GM12878 (cell line): Measurements from ENCODE around the gene EYS. TPM values are rescaled to one million over a fixed set of nuclear protein-coding genes. Genes with fewer than 3 reads are reported as not detected.

Experiments used
- ATAC-seq: fragments of 200-7000 bp; cut with Tn5 transposase; 3 replicates; pipeline ENCODE4 v1.9.1; 2020; ENCODE audit warnings: mild to moderate bottlenecking, moderate library complexity
- BruUV-seq: library from RNA; stranded (reverse); fragments of 400-500 nt; replicated peaks from 2 replicates; lab custom pipeline; 2021; lab: Mats Ljungman, UMichigan
- CTCF ChIA-PET: fragments of 300-600 bp; sonication (Branson Sonifier 250); formaldehyde crosslinking; extraction: SDS; loops from one replicate; lab custom pipeline; 2021; ENCODE audit warnings: inconsistent platforms; lab: Yijun Ruan, JAX
- POLR2A ChIA-PET: fragments of 350-600 bp; formaldehyde crosslinking; extraction: SDS; loops from one replicate; lab custom pipeline; 2021; ENCODE audit warnings: inconsistent platforms; lab: Charles Lee
- RAD21 ChIA-PET: fragments of 300-600 bp; sonication (Branson Sonifier 250); formaldehyde crosslinking; loops from one replicate; lab custom pipeline; 2023; ENCODE audit warnings: antibody characterized with exemption; ENCODE audit not compliant: unreplicated experiment; lab: Charles Lee
- SMC1A ChIA-PET: fragments of 300-600 bp; sonication (Branson Sonifier 250); formaldehyde crosslinking; loops from one replicate; lab custom pipeline; 2023; ENCODE audit not compliant: unreplicated experiment, uncharacterized antibody; lab: Charles Lee
- DNase-seq: peaks from one replicate; pipeline ENCODE4 v3.0.0-alpha.2; 2011; ENCODE audit warnings: low read depth, low spot score
- FAIRE-seq: peaks from 3 replicates; lab custom pipeline; 2011; peaks lifted over from hg19 to GRCh38; lab: Jason Lieb, UNC
- H2AFZ ChIP-seq: 2 replicates; pipeline ENCODE4 v1.6.0; 2011; ENCODE audit warnings: low read depth, low read length, control low read depth; ENCODE audit not compliant: control insufficient read depth
- H3K27ac ChIP-seq: 2 replicates; pipeline ENCODE4 v1.5.1; 2011; ENCODE audit warnings: control low read depth; ENCODE audit not compliant: control insufficient read depth, insufficient read depth
- H3K27me3 ChIP-seq, 2 experiments: replicated peaks in 1 of 2; 2 replicates each; pipeline versions ENCODE4 v1.6.0 to v1.6.1; 2011; ENCODE audit warnings: low read length in 1 of 2; ENCODE audit not compliant: control insufficient read depth in 2 of 2, insufficient read depth in 2 of 2
- H3K36me3 ChIP-seq, 2 experiments: 2 replicates each; pipeline ENCODE4 v1.5.1; 2011; ENCODE audit warnings: low read length in 1 of 2; ENCODE audit not compliant: control insufficient read depth in 2 of 2, insufficient read depth in 2 of 2
- H3K4me1 ChIP-seq: 2 replicates; pipeline ENCODE4 v1.6.1; 2011; ENCODE audit warnings: mild to moderate bottlenecking, low read length, moderate library complexity, mixed read lengths; ENCODE audit not compliant: control insufficient read depth, insufficient read depth
- H3K4me2 ChIP-seq: 2 replicates; pipeline ENCODE4 v1.6.0; 2011; ENCODE audit warnings: control low read depth; ENCODE audit not compliant: control insufficient read depth, insufficient read depth
- H3K4me3 ChIP-seq: fragments of 200-600 bp; sonication (generic); 2 replicates; pipeline ENCODE4 v1.5.1; 2016
- H3K79me2 ChIP-seq: 2 replicates; pipeline ENCODE4 v1.6.0; 2011; ENCODE audit warnings: low read length; ENCODE audit not compliant: control insufficient read depth, insufficient read depth
- H3K9ac ChIP-seq: 2 replicates; pipeline ENCODE4 v1.8.0; 2011; ENCODE audit warnings: low read length, control low read depth, mixed read lengths; ENCODE audit not compliant: control insufficient read depth, insufficient read depth
- H3K9me3 ChIP-seq: replicated peaks from 3 replicates; pipeline ENCODE4 v1.5.1; 2011; ENCODE audit warnings: mild to moderate bottlenecking, low read length; ENCODE audit not compliant: control insufficient read depth, insufficient read depth
- H4K20me1 ChIP-seq: 2 replicates; pipeline ENCODE4 v1.6.0; 2011; ENCODE audit not compliant: control insufficient read depth, insufficient read depth
- EED ChIP-seq: sonication (generic); IDR thresholded peaks from 2 replicates; pipeline ENCODE4 v1.6.1; 2016; ENCODE audit warnings: antibody characterized with exemption, low read depth
- ESRRA ChIP-seq: IDR thresholded peaks from 2 replicates; pipeline ENCODE4 v1.6.1; 2012; ENCODE audit warnings: mild to moderate bottlenecking, low read length, improper control_type of control experiment
- EZH2 ChIP-seq: IDR thresholded peaks from 2 replicates; pipeline ENCODE4 v1.6.1; 2012; ENCODE audit warnings: low read depth, mild to moderate bottlenecking, control low read depth, inconsistent platforms, low read length, borderline replicate concordance; ENCODE audit not compliant: control insufficient read depth
- MXI1 ChIP-seq: fragments of 150-350 bp; IDR thresholded peaks from 2 replicates; pipeline ENCODE4 v1.6.1; 2011; ENCODE audit warnings: low read depth, mild to moderate bottlenecking, inconsistent platforms, low read length, improper control_type of control experiment
- RFX5 ChIP-seq: IDR thresholded peaks from 2 replicates; pipeline ENCODE4 v1.6.1; 2011; ENCODE audit warnings: low read depth, low read length, improper control_type of control experiment
- SP1 ChIP-seq: IDR thresholded peaks from one replicate; pipeline ENCODE4 v1.6.1; 2011; ENCODE audit warnings: low read depth, low read length
- SREBF1 ChIP-seq: IDR thresholded peaks from 2 replicates; pipeline ENCODE4 v1.6.1; 2012; ENCODE audit warnings: mild to moderate bottlenecking, low read length
- SREBF2 ChIP-seq: IDR thresholded peaks from 2 replicates; pipeline ENCODE4 v1.6.1; 2012; ENCODE audit warnings: mild to moderate bottlenecking, low read length
- STAT1 ChIP-seq: fragments of 450-650 bp; conservative IDR thresholded peaks from 2 replicates; pipeline ENCODE4 v1.6.1; 2014; ENCODE audit warnings: antibody characterized with exemption, mild to moderate bottlenecking
- SUPT20H ChIP-seq: IDR thresholded peaks from 2 replicates; pipeline ENCODE4 v1.6.1; 2011; ENCODE audit warnings: low read depth, mild to moderate bottlenecking, low read length, moderate library complexity, borderline replicate concordance; ENCODE audit not compliant: control insufficient read depth
- SUZ12 ChIP-seq: fragments of 200-600 bp; sonication (generic); IDR thresholded peaks from one replicate; pipeline ENCODE4 v1.6.1; 2018; ENCODE audit warnings: antibody characterized with exemption, mild to moderate bottlenecking; ENCODE audit not compliant: unreplicated experiment
- ZNF24 ChIP-seq: fragments of 450-650 bp; IDR thresholded peaks from 2 replicates; pipeline ENCODE4 v1.6.1; 2017; ENCODE audit warnings: antibody characterized with exemption, mild to moderate bottlenecking
- WGBS: methylation state at CpG from one replicate; pipeline ENCODE4 v1.1.6; 2016; ENCODE audit warnings: low lambda C conversion rate; ENCODE audit not compliant: insufficient replicate concordance, insufficient coverage; ENCODE audit errors: missing lambda C conversion rate; 5-methylcytosine and 5-hydroxymethylcytosine counted together
- in situ Hi-C: fragments of 300-500 bp; cut with MboI; formaldehyde crosslinking; loops from 9 replicates; pipeline ENCODE4 v1.14.3; 2018; ENCODE audit warnings: mixed read lengths
- intact Hi-C: fragments of 100-400 bp; cut with micrococcal nuclease; formaldehyde crosslinking; loops from one replicate; pipeline ENCODE4 v1.14.2; 2022; ENCODE audit not compliant: unreplicated experiment
- polyA plus RNA-seq, 11 experiments: library from polyadenylated mRNA; depleted of rRNA in 4 of 11; unstranded in 6 of 11; stranded (reverse) in 5 of 11; fragments of >200 nt; fragmentation: Nextera tagmentation in 4 of 11; fragmentation: Illumina TruSeq in 1 of 11; extraction: Ambion mirVana in 4 of 11; extraction: Trizol in 1 of 11; gene quantifications; 1 replicate in 1 of 11; 2 replicates in 10 of 11; pipeline versions ENCODE4 v1.2.1 to v1.2.3, GENCODE V29; 2011 to 2016; ENCODE audit warnings: inconsistent platforms in 2 of 11, missing spikeins in 2 of 11, low read depth in 1 of 11
- total RNA-seq, 4 experiments: library from RNA; depleted of rRNA in 3 of 4; stranded (reverse); fragments of >200 nt in 3 of 4; fragmentation: Illumina TruSeq in 1 of 4; extraction: Trizol in 1 of 4; gene quantifications; 2 replicates each; pipeline versions ENCODE4 v1.2.1 to v1.2.3, GENCODE V29; 2013 to 2021
- TF ChIP-seq, protein P1 (sequence below): fragments of 450-650 bp; formaldehyde crosslinking; IDR thresholded peaks from 2 replicates; pipeline ENCODE4 v1.4.0; 2022; ENCODE audit warnings: mild to moderate bottlenecking, moderate library complexity
- TF ChIP-seq, protein P2 (sequence below): fragments of 450-650 bp; IDR thresholded peaks from 2 replicates; pipeline ENCODE4 v1.6.1; 2016; ENCODE audit warnings: mild to moderate bottlenecking
- TF ChIP-seq, protein P3 (sequence below): IDR thresholded peaks from 2 replicates; pipeline ENCODE4 v1.6.1; 2012; ENCODE audit warnings: improper control_type of control experiment, low read depth, low read length; ENCODE audit not compliant: insufficient replicate concordance

The EYS gene
- total and polyA plus RNA-seq, 10 of the 15 experiments (the other 5 are each of a cell fraction or from before 2014, with no cell fraction given): under 0.01 to 0.14 (median 0.02) TPM; not detected in 1

DNA sequence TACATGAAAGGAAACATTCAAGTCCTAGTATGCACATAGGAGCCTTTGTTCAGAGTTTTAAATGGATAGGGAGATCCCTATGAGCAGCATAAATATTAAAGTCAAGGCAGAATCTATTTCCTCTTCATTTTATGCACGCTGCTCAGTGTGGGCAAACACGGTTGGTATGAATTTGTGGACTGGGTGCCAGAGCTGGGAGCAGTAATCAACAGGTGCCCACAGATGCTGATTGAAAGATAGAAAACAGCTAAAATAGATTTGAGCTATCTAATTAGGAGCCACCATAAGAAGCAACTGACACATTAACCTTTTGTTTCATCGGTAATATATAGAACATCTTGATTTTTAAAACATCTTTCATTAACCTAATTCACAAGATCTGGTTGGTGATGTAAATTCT lies 175.5 kb downstream of the EYS start (continued):
- TF ChIP-seq, protein P1, sequence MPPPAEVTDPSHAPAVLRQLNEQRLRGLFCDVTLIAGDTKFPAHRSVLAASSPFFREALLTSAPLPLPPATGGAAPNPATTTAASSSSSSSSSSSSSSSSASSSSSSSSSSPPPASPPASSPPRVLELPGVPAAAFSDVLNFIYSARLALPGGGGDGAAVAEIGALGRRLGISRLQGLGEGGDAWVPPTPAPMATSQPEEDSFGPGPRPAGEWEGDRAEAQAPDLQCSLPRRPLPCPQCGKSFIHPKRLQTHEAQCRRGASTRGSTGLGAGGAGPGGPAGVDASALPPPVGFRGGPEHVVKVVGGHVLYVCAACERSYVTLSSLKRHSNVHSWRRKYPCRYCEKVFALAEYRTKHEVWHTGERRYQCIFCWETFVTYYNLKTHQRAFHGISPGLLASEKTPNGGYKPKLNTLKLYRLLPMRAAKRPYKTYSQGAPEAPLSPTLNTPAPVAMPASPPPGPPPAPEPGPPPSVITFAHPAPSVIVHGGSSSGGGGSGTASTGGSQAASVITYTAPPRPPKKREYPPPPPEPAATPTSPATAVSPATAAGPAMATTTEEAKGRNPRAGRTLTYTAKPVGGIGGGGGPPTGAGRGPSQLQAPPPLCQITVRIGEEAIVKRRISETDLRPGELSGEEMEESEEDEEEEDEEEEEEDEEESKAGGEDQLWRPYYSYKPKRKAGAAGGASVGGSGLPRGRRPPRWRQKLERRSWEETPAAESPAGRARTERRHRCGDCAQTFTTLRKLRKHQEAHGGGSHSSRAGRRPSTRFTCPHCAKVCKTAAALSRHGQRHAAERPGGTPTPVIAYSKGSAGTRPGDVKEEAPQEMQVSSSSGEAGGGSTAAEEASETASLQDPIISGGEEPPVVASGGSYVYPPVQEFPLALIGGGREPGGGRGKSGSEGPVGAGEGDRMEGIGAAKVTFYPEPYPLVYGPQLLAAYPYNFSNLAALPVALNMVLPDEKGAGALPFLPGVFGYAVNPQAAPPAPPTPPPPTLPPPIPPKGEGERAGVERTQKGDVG (CRISPR knock-in tag): no peak
- TF ChIP-seq, protein P2, sequence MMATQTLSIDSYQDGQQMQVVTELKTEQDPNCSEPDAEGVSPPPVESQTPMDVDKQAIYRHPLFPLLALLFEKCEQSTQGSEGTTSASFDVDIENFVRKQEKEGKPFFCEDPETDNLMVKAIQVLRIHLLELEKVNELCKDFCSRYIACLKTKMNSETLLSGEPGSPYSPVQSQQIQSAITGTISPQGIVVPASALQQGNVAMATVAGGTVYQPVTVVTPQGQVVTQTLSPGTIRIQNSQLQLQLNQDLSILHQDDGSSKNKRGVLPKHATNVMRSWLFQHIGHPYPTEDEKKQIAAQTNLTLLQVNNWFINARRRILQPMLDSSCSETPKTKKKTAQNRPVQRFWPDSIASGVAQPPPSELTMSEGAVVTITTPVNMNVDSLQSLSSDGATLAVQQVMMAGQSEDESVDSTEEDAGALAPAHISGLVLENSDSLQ: no peak
- TF ChIP-seq STAT1: no peak
- no peak for TF ChIP-seq MXI1
- TF ChIP-seq ESRRA: no peak
- no peak for TF ChIP-seq EZH2
- no peak for TF ChIP-seq SREBF1

DNA sequence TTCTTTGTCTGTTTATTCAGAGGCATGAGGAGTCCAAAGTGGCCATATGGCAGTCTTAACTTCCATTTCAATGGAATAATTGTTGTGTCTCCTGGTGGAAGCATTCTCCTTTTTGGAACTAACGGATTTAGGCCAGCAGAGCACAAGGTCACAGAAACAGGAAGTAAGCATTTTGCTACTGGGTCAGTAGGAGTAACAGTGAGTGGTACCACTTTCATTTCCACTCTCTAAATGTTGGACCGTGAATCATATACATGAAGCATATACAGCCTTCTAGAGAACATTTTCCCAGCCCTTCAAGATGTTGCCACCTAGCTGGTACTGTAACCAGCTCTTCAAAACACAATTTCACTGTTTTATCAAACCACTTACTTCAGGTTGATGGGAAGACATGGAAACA lies 182.8 kb downstream of the EYS start:
- ATAC-seq (peak; percentile 65; the same call in 2 of the 3 replicates), DNase-seq (no peak), FAIRE-seq (no peak)
- no peaks in the 10 kb centered on the region for H3K9me3 ChIP-seq
- no peaks in the 10 kb centered on the region for H3K4me1 ChIP-seq
- H3K27me3 ChIP-seq: no peaks in the 10 kb centered on the region
- no peak overlapping the region for H3K4me2 ChIP-seq
- H2AFZ ChIP-seq: no peak overlapping the region
- in situ Hi-C loops: no loop called here
- WGBS: 35% methylated on average over 2 of the region's 2 CpGs
- intact Hi-C loops: no loop called here
- no peak overlapping the region for H3K4me3 ChIP-seq
- no peak overlapping the region for H3K9ac ChIP-seq
- ChIA-PET SMC1A (no interaction called here), POLR2A (no interaction called here), CTCF (no interaction called here), RAD21 (no interaction called here)
- no peaks in the 10 kb centered on the region for H3K36me3 ChIP-seq
- no peak overlapping the region for H3K27ac ChIP-seq
- no TSS peak for BruUV-seq
- no peaks in the 10 kb centered on the region for H3K79me2 ChIP-seq
- H4K20me1 ChIP-seq: no peaks in the 10 kb centered on the region
- no peak for TF ChIP-seq SUPT20H
- no peak for TF ChIP-seq SP1
- TF ChIP-seq, protein P3, sequence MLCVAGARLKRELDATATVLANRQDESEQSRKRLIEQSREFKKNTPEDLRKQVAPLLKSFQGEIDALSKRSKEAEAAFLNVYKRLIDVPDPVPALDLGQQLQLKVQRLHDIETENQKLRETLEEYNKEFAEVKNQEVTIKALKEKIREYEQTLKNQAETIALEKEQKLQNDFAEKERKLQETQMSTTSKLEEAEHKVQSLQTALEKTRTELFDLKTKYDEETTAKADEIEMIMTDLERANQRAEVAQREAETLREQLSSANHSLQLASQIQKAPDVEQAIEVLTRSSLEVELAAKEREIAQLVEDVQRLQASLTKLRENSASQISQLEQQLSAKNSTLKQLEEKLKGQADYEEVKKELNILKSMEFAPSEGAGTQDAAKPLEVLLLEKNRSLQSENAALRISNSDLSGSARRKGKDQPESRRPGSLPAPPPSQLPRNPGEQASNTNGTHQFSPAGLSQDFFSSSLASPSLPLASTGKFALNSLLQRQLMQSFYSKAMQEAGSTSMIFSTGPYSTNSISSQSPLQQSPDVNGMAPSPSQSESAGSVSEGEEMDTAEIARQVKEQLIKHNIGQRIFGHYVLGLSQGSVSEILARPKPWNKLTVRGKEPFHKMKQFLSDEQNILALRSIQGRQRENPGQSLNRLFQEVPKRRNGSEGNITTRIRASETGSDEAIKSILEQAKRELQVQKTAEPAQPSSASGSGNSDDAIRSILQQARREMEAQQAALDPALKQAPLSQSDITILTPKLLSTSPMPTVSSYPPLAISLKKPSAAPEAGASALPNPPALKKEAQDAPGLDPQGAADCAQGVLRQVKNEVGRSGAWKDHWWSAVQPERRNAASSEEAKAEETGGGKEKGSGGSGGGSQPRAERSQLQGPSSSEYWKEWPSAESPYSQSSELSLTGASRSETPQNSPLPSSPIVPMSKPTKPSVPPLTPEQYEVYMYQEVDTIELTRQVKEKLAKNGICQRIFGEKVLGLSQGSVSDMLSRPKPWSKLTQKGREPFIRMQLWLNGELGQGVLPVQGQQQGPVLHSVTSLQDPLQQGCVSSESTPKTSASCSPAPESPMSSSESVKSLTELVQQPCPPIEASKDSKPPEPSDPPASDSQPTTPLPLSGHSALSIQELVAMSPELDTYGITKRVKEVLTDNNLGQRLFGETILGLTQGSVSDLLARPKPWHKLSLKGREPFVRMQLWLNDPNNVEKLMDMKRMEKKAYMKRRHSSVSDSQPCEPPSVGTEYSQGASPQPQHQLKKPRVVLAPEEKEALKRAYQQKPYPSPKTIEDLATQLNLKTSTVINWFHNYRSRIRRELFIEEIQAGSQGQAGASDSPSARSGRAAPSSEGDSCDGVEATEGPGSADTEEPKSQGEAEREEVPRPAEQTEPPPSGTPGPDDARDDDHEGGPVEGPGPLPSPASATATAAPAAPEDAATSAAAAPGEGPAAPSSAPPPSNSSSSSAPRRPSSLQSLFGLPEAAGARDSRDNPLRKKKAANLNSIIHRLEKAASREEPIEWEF: no peak
- TF ChIP-seq RFX5: no peak
- no peak for TF ChIP-seq SUZ12
- TF ChIP-seq ZNF24: no peak
- no peak for TF ChIP-seq EED
- TF ChIP-seq SREBF2: no peak
